CD14-positive monocyte (primary cell): ENCODE results near the gene MEX3D. TPM values are rescaled to one million over a fixed set of nuclear protein-coding genes. Genes with fewer than 3 reads are reported as not detected.
"Not testable (repeated sequence)": the region's sequence is repeated elsewhere in the genome, so short reads cannot be mapped to it uniquely, and the experiment has no call there.

Experiments
- DNase-seq, 3 donors: peaks; one replicate each; pipeline ENCODE4 v3.0.0-alpha.2; 2011 to 2022
- H2AFZ ChIP-seq: 2 replicates; pipeline ENCODE4 v1.6.0; 2012; ENCODE audit warnings: mild to moderate bottlenecking, low read depth, low read length, inconsistent platforms; ENCODE audit not compliant: insufficient read depth, poor library complexity, severe bottlenecking
- H3K27ac ChIP-seq, 2 donors: 1 replicate in 1 of 2; 2 replicates in 1 of 2; pipeline ENCODE4 v1.5.1; 2012 to 2013; ENCODE audit warnings: low read length in 2 of 2, control low read depth in 1 of 2, inconsistent platforms in 1 of 2, low read depth in 1 of 2, mild to moderate bottlenecking in 1 of 2
- H3K27me3 ChIP-seq, 2 donors: one replicate each; pipeline versions ENCODE4 v1.6.0 to v1.6.1; 2011 to 2013; ENCODE audit warnings: low read length in 2 of 2; ENCODE audit not compliant: control insufficient read depth in 2 of 2, insufficient read depth in 2 of 2
- H3K36me3 ChIP-seq, 2 donors: replicated peaks in 1 of 2; 1 replicate in 1 of 2; 2 replicates in 1 of 2; pipeline versions ENCODE4 v1.5.1 to v1.6.1; 2012 to 2013; ENCODE audit warnings: low read length in 2 of 2, control low read depth in 1 of 2, inconsistent platforms in 1 of 2, mild to moderate bottlenecking in 1 of 2; ENCODE audit not compliant: insufficient read depth in 2 of 2, control insufficient read depth in 1 of 2
- H3K4me1 ChIP-seq, 2 donors: 1 replicate in 1 of 2; 2 replicates in 1 of 2; pipeline versions ENCODE4 v1.5.1 to v1.6.1; 2012 to 2013; ENCODE audit warnings: low read length in 2 of 2, control low read depth in 1 of 2, inconsistent platforms in 1 of 2, mild to moderate bottlenecking in 1 of 2, moderate library complexity in 1 of 2; ENCODE audit not compliant: insufficient read depth in 2 of 2, control insufficient read depth in 1 of 2
- H3K4me2 ChIP-seq: replicated peaks from 2 replicates; pipeline ENCODE3; 2012; ENCODE audit warnings: low read length, moderate library complexity, mild to moderate bottlenecking; ENCODE audit not compliant: poor library complexity, severe bottlenecking; ENCODE audit errors: extremely low read depth
- H3K4me3 ChIP-seq, 3 experiments: fragments of 200-600 bp in 1 of 3; sonication (generic) in 1 of 3; replicated peaks in 1 of 3; 1 replicate in 2 of 3; 2 replicates in 1 of 3; pipeline ENCODE4 v1.5.1; 2011 to 2013; ENCODE audit warnings: low read length in 3 of 3, mild to moderate bottlenecking in 3 of 3, control low read depth in 2 of 3, low read depth in 2 of 3, inconsistent platforms in 1 of 3, moderate library complexity in 1 of 3
- H3K79me2 ChIP-seq: 2 replicates; pipeline ENCODE4 v1.6.0; 2012; ENCODE audit warnings: mild to moderate bottlenecking, control low read depth, inconsistent platforms, low read length, moderate library complexity; ENCODE audit not compliant: insufficient read depth
- H3K9ac ChIP-seq: 2 replicates; pipeline ENCODE4 v1.6.0; 2017; ENCODE audit warnings: low read length, mild to moderate bottlenecking; ENCODE audit not compliant: insufficient read depth, poor library complexity, severe bottlenecking
- H3K9me3 ChIP-seq, 2 donors: replicated peaks in 1 of 2; 1 replicate in 1 of 2; 2 replicates in 1 of 2; pipeline versions ENCODE4 v1.5.1 to v1.6.1; 2012 to 2013; ENCODE audit warnings: low read length in 2 of 2, control low read depth in 1 of 2; ENCODE audit not compliant: control insufficient read depth in 1 of 2, insufficient read depth in 1 of 2
- H4K20me1 ChIP-seq: 2 replicates; pipeline ENCODE4 v1.6.0; 2012; ENCODE audit warnings: mild to moderate bottlenecking, low read length, control low read depth, moderate library complexity; ENCODE audit not compliant: insufficient read depth
- H3K27ac Mint-ChIP-seq, 7 donors: one replicate each; pipeline ENCODE4 v1.8.0; 2020; ENCODE audit warnings: mild to moderate bottlenecking in 7 of 7, mixed read lengths in 7 of 7, moderate library complexity in 6 of 7, inconsistent platforms in 2 of 7
- H3K27me3 Mint-ChIP-seq, 3 donors: one replicate each; pipeline ENCODE4 v1.8.0; 2021 to 2022; ENCODE audit warnings: low read depth in 3 of 3, mild to moderate bottlenecking in 3 of 3, mixed read lengths in 3 of 3, moderate library complexity in 3 of 3, inconsistent platforms in 1 of 3
- H3K36me3 Mint-ChIP-seq, 2 donors: one replicate each; pipeline ENCODE4 v1.8.0; 2020; ENCODE audit warnings: mixed read lengths in 2 of 2, inconsistent platforms in 1 of 2, mild to moderate bottlenecking in 1 of 2
- H3K4me1 Mint-ChIP-seq: one replicate; pipeline ENCODE4 v1.8.0; 2020; ENCODE audit warnings: mild to moderate bottlenecking, mixed read lengths
- H3K4me3 Mint-ChIP-seq, 2 donors: one replicate each; pipeline ENCODE4 v1.8.0; 2020; ENCODE audit warnings: mild to moderate bottlenecking in 2 of 2, mixed read lengths in 2 of 2, moderate library complexity in 1 of 2
- H3K9me3 Mint-ChIP-seq, 7 donors: one replicate each; pipeline ENCODE4 v1.8.0; 2020 to 2022; ENCODE audit warnings: mixed read lengths in 7 of 7, mild to moderate bottlenecking in 6 of 7, moderate library complexity in 6 of 7, inconsistent platforms in 2 of 7
- WGBS: methylation state at CpG from one replicate; pipeline ENCODE4 v1.1.5; 2013; ENCODE audit warnings: missing lambda C conversion rate; ENCODE audit not compliant: insufficient coverage; 5-methylcytosine and 5-hydroxymethylcytosine counted together
- intact Hi-C, 2 donors: fragments of 100-400 bp; cut with micrococcal nuclease; formaldehyde crosslinking; loops; one replicate each; pipeline versions ENCODE4 v1.15.0 to v1.15.1; 2023
- polyA plus RNA-seq, 3 donors: library from polyadenylated mRNA; depleted of rRNA in 1 of 3; unstranded in 2 of 3; stranded (reverse) in 1 of 3; fragments of 300-500 nt in 2 of 3; fragments of >200 nt in 1 of 3; fragmentation: Illumina TruSeq in 2 of 3; gene quantifications; 1 replicate in 2 of 3; 2 replicates in 1 of 3; pipeline ENCODE4 v1.2.3, GENCODE V29; 2012 to 2021
- TF ChIP-seq, protein P1 (sequence below): fragments of 200-600 bp; IDR thresholded peaks from one replicate; pipeline ENCODE4 v1.8.0; 2022; ENCODE audit warnings: antibody characterized with exemption, mild to moderate bottlenecking

Gene MEX3D
- polyA plus RNA-seq, 3 donors = 0.08 to 1.0 (median 0.10) TPM

DNA sequence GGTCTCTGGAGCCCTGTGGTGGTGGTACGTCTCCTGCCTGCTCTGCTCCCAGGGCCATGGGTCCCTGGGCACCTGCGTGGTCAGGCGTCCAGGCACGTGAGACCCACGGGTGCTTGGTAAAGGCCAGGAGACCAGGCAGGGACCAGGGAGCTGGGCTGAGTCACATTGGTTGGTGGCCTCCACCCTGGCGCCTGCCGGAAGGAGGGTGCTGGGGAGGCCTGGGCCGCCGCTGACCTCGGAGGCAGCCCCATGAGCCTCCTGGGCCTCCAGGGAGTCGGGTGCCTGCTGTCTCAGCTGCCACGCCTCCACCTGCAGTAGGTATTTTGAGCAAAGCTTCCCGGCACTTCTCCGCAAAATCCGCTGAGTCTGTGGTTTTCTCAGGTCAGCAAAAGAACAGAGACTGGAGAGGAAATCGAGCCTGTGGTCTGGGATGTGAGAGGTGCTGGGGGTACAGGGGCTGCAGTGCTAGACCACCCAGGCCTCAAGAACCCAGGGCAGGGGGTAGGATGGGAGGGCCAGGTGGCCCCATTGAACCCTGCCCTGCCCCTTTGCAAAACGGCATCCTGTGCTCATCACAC is 47.8 kb downstream of the MEX3D start:
- WGBS = 84% methylated on average over 16 of the region's 17 CpGs
- Histone ChIP-seq H3K4me2 (no peak overlapping the region), H3K4me3 (no peak overlapping the region), H3K27ac (no peak overlapping the region), H3K36me3 (no peaks in the 10 kb centered on the region), H3K27me3 (peaks cover 5 to 29% of the 10 kb centered on the region in 2 donors), H2AFZ (no peak overlapping the region), H3K79me2 (no peaks in the 10 kb centered on the region), H3K9ac (no peak overlapping the region), H3K4me1 (no peaks in the 10 kb centered on the region), H4K20me1 (no peaks in the 10 kb centered on the region), H3K9me3 (peaks cover 4 to 9% of the 10 kb centered on the region in 2 donors)
- no peak for DNase-seq
- peaks cover 23 to 52% (median 39%) of the 10 kb centered on the region in 3 donors for H3K27me3 Mint-ChIP-seq
- TF ChIP-seq, protein P1, sequence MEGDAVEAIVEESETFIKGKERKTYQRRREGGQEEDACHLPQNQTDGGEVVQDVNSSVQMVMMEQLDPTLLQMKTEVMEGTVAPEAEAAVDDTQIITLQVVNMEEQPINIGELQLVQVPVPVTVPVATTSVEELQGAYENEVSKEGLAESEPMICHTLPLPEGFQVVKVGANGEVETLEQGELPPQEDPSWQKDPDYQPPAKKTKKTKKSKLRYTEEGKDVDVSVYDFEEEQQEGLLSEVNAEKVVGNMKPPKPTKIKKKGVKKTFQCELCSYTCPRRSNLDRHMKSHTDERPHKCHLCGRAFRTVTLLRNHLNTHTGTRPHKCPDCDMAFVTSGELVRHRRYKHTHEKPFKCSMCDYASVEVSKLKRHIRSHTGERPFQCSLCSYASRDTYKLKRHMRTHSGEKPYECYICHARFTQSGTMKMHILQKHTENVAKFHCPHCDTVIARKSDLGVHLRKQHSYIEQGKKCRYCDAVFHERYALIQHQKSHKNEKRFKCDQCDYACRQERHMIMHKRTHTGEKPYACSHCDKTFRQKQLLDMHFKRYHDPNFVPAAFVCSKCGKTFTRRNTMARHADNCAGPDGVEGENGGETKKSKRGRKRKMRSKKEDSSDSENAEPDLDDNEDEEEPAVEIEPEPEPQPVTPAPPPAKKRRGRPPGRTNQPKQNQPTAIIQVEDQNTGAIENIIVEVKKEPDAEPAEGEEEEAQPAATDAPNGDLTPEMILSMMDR = no peak
- H3K27ac Mint-ChIP-seq = no peak overlapping the region
- peaks cover 5 to 13% (median 12%) of the 10 kb centered on the region in 7 donors for H3K9me3 Mint-ChIP-seq
- no peak overlapping the region for H3K4me3 Mint-ChIP-seq
- peaks cover 0 to 3% of the 10 kb centered on the region in 2 donors for H3K36me3 Mint-ChIP-seq
- intact Hi-C loops = no loop called here
- peaks cover 3% of the 10 kb centered on the region for H3K4me1 Mint-ChIP-seq

DNA sequence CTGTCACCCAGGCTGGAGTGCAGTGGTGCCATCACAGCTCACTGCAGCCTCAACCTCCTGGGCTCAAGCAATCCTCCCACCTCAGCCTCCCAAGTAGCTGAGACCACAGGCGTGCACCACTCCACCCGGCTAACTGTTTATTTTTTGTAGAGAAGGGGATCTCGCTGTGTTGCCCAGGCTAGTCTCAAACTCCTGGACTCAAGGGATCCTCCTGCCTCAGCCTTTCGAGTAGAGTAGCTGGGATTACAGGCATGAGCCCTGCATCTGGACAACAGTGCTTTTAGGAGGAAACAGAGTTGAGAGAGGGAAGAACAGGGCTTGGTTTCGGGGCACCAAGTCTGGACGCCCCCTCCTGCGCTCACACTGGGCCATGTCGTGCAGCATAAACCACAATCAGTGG is 48.3 kb downstream of the MEX3D start:
- not testable (repeated sequence) for H3K36me3 Mint-ChIP-seq, H3K4me2 ChIP-seq, H3K79me2 ChIP-seq, H3K27ac ChIP-seq, H3K9me3 ChIP-seq, H3K4me1 ChIP-seq, H3K4me3 ChIP-seq, H3K4me1 Mint-ChIP-seq, DNase-seq, H3K4me3 Mint-ChIP-seq, H2AFZ ChIP-seq, H3K27ac Mint-ChIP-seq, H4K20me1 ChIP-seq, H3K36me3 ChIP-seq, H3K9ac ChIP-seq
- intact Hi-C loops = loop anchor here in 1 of 2 donors (10.0 kb wide), 1 partner anchor 75 kb away; no protein-coding TSS in a partner anchor
- peaks cover 5 to 27% of the 10 kb centered on the region in 2 donors for H3K27me3 ChIP-seq
- H3K27me3 Mint-ChIP-seq = peaks cover 19 to 52% (median 36%) of the 10 kb centered on the region in 3 donors
- H3K9me3 Mint-ChIP-seq = peaks cover 5 to 13% (median 12%) of the 10 kb centered on the region in 7 donors
- 89% methylated on average over 6 of the region's 8 CpGs for WGBS
